ENCODE data around the gene MSH5.

Gene MSH5

GRCh38 chr6:31739639-31740396 lies at the start of gene MSH5:
MSH5 (plus strand) TSS chr6:31740005; CDS start chr6:31740467, 462 bp downstream.
- no peak for TF ChIP-seq CTCF (IDR thresholded peaks at IDR 0.05; ENCODE audit: extremely low read depth, insufficient read depth, missing control alignments)
- in situ Hi-C loops (cut with MboI; ENCODE audit: low pct_unique_long_range_greater_than_20kb, low sequenced_read_pairs, unreplicated experiment): no loop called here
- DNase-seq (ENCODE audit: low spot score): peak; percentile 98

GRCh38 chr6:31690231-31691077 lies 49.4 kb upstream of the MSH5 start:
- in situ Hi-C loops (cut with MboI; ENCODE audit: low pct_unique_long_range_greater_than_20kb, low sequenced_read_pairs, unreplicated experiment): no loop called here
- no peak for DNase-seq (ENCODE audit: low spot score)

GRCh38 chr6:31691078-31691463 lies 48.7 kb upstream of the MSH5 start:
- no peak for TF ChIP-seq CTCF (IDR thresholded peaks at IDR 0.05; ENCODE audit: extremely low read depth, insufficient read depth, missing control alignments)
- in situ Hi-C loops (cut with MboI; ENCODE audit: low pct_unique_long_range_greater_than_20kb, low sequenced_read_pairs, unreplicated experiment): no loop called here
- no peak for DNase-seq (ENCODE audit: low spot score)

More at GRCh38 chr6:31690231-31691077, 49.4 kb upstream of the MSH5 start:
- no peak for TF ChIP-seq CTCF (IDR thresholded peaks at IDR 0.05; ENCODE audit: extremely low read depth, insufficient read depth, missing control alignments)

GRCh38 chr6:31691564-31692108 lies 48.2 kb upstream of the MSH5 start:
- no peak for DNase-seq (ENCODE audit: low spot score)
- no peak for TF ChIP-seq CTCF (IDR thresholded peaks at IDR 0.05; ENCODE audit: extremely low read depth, insufficient read depth, missing control alignments)
- in situ Hi-C loops (cut with MboI; ENCODE audit: low pct_unique_long_range_greater_than_20kb, low sequenced_read_pairs, unreplicated experiment): no loop called here

- in situ Hi-C loops (cut with MboI; ENCODE audit: low pct_unique_long_range_greater_than_20kb, low sequenced_read_pairs, unreplicated experiment): no loop called here
- no peak for TF ChIP-seq CTCF (IDR thresholded peaks at IDR 0.05; ENCODE audit: extremely low read depth, insufficient read depth, missing control alignments)
- DNase-seq (ENCODE audit: low spot score): no peak
Measured at GRCh38 chr6:31692353-31692752, 47.5 kb upstream of the MSH5 start.

- no peak for TF ChIP-seq CTCF (IDR thresholded peaks at IDR 0.05; ENCODE audit: extremely low read depth, insufficient read depth, missing control alignments)
- no peak for DNase-seq (ENCODE audit: low spot score)
- in situ Hi-C loops (cut with MboI; ENCODE audit: low pct_unique_long_range_greater_than_20kb, low sequenced_read_pairs, unreplicated experiment): no loop called here
Measured at GRCh38 chr6:31692886-31693285, 46.9 kb upstream of the MSH5 start.
